ENCODE results near the gene FZD2. TPM values are rescaled to one million over a fixed set of nuclear protein-coding genes. Genes with fewer than 3 reads are reported as not detected.

FZD2 gene
- polyA plus RNA-seq, 12 donors: 10.2 to 19.2 (median 14.8) TPM; not detected in 1

- no peak for DNase-seq
These were observed 47.0 kb downstream of the FZD2 start for GRCh38 chr17:44604116-44604761.

GRCh38 chr17:44604768-44605485 is 47.6 kb downstream of the FZD2 start:
- peak; percentile 54 for DNase-seq

GRCh38 chr17:44606658-44607057 is 49.4 kb downstream of the FZD2 start:
- no peak for DNase-seq

- DNase-seq: peak; percentile 73
These were observed 50.8 kb downstream of the FZD2 start for GRCh38 chr17:44607836-44608690.

- no peak for DNase-seq
These were observed 51.6 kb downstream of the FZD2 start for GRCh38 chr17:44608727-44609435.

GRCh38 chr17:44610331-44610730 is 53.0 kb downstream of the FZD2 start:
- no peak for DNase-seq

Other genes with a start within 250 kb of the FZD2 start
- gene RUNDC3A, start 248.9 kb upstream of the FZD2 start, polyA plus RNA-seq (ENCODE audit: insufficient read length in 12 of 12): 10 to 100 TPM in 1 of 12 donors, 1 to 10 TPM in 5, under 1 TPM in 4, not detected in 2; 0.72 to 14.2 (median 1.7) TPM
- 100 to 1,000 TPM in 1 of 12 donors, 10 to 100 TPM in 10, not detected in 1; 37.8 to 110 (median 57.4) TPM for gene SLC25A39, start 232.7 kb upstream of the FZD2 start, polyA plus RNA-seq (ENCODE audit: insufficient read length in 12 of 12)
- gene GRN, start 212.2 kb upstream of the FZD2 start, polyA plus RNA-seq (ENCODE audit: insufficient read length in 12 of 12): 100 to 1,000 TPM in 11 of 12 donors, not detected in 1; 147 to 278 (median 178) TPM
- gene FAM171A2, start 193.6 kb upstream of the FZD2 start, polyA plus RNA-seq (ENCODE audit: insufficient read length in 12 of 12): 100 to 1,000 TPM in 1 of 12 donors, 10 to 100 TPM in 10, not detected in 1; 34.7 to 120 (median 69.4) TPM
- 1 to 10 TPM in 10 of 12 donors, not detected in 2; 1.2 to 3.0 (median 2.5) TPM for gene ITGA2B, start 167.8 kb upstream of the FZD2 start, polyA plus RNA-seq (ENCODE audit: insufficient read length in 12 of 12)
- gene GPATCH8, start 54.1 kb upstream of the FZD2 start, polyA plus RNA-seq (ENCODE audit: insufficient read length in 12 of 12): 10 to 100 TPM in 11 of 12 donors, not detected in 1; 24.6 to 49.4 (median 34.6) TPM
- gene MEIOC, start 99.0 kb downstream of the FZD2 start, polyA plus RNA-seq (ENCODE audit: insufficient read length in 12 of 12): 1 to 10 TPM in 7 of 12 donors, under 1 TPM in 3, not detected in 2; 0.67 to 2.0 (median 1.3) TPM
- 10 to 100 TPM in 11 of 12 donors, not detected in 1; 29.0 to 41.6 (median 33.8) TPM for gene CCDC43, start 132.3 kb downstream of the FZD2 start, polyA plus RNA-seq (ENCODE audit: insufficient read length in 12 of 12)
- gene DBF4B, start 151.2 kb downstream of the FZD2 start, polyA plus RNA-seq (ENCODE audit: insufficient read length in 12 of 12): 10 to 100 TPM in 4 of 12 donors, 1 to 10 TPM in 7, not detected in 1; 5.5 to 18.5 (median 7.1) TPM
- gene ADAM11, start 201.5 kb downstream of the FZD2 start, polyA plus RNA-seq (ENCODE audit: insufficient read length in 12 of 12): 1 to 10 TPM in 8 of 12 donors, under 1 TPM in 2, not detected in 2; 0.96 to 4.1 (median 1.8) TPM